Thymus (tissue), 11 donors: ENCODE data around the gene C16orf95. TPM values are rescaled to one million over a fixed set of nuclear protein-coding genes. Genes with fewer than 3 reads are reported as not detected.

Experiments
- DNase-seq, 9 donors: peaks; one replicate each; pipeline ENCODE4 v3.0.0-alpha.2; 2013; ENCODE audit warnings: low spot score in 9 of 9, low read depth in 6 of 9, missing footprints in 1 of 9
- H3K27ac ChIP-seq, 2 donors: one replicate each; pipeline ENCODE4 v1.5.1; 2013; ENCODE audit warnings: control low read depth in 1 of 2, low read depth in 1 of 2, low read length in 1 of 2, mild to moderate bottlenecking in 1 of 2, moderate library complexity in 1 of 2
- H3K27me3 ChIP-seq, 2 donors: one replicate each; pipeline ENCODE4 v1.5.1; 2013; ENCODE audit warnings: low read length in 1 of 2; ENCODE audit not compliant: control insufficient read depth in 2 of 2, insufficient read depth in 1 of 2
- H3K36me3 ChIP-seq, 2 donors: one replicate each; pipeline ENCODE4 v1.5.1; 2013; ENCODE audit warnings: low read length in 1 of 2, mild to moderate bottlenecking in 1 of 2, moderate library complexity in 1 of 2; ENCODE audit not compliant: control insufficient read depth in 2 of 2, insufficient read depth in 2 of 2
- H3K4me1 ChIP-seq, 2 donors: one replicate each; pipeline ENCODE4 v1.5.1; 2013; ENCODE audit warnings: low read length in 2 of 2; ENCODE audit not compliant: control insufficient read depth in 2 of 2, insufficient read depth in 2 of 2
- H3K4me3 ChIP-seq, 2 donors: one replicate each; pipeline ENCODE4 v1.5.1; 2013; ENCODE audit warnings: low read length in 2 of 2, control low read depth in 1 of 2, mild to moderate bottlenecking in 1 of 2
- H3K9me3 ChIP-seq, 2 donors: one replicate each; pipeline ENCODE4 v1.5.1; 2013; ENCODE audit warnings: low read length in 1 of 2, mild to moderate bottlenecking in 1 of 2; ENCODE audit not compliant: control insufficient read depth in 2 of 2, insufficient read depth in 1 of 2
- WGBS: extraction: QIAGEN DNeasy Blood & Tissue Kit; methylation state at CpG from one replicate; pipeline ENCODE4 v1.1.7; 2013; 5-methylcytosine and 5-hydroxymethylcytosine counted together
- polyA plus RNA-seq: library from polyadenylated mRNA; stranded (reverse); fragments of 200-250 nt; gene quantifications from one replicate; pipeline ENCODE4 v1.2.3, GENCODE V29; 2013
- total RNA-seq: library from RNA; stranded (reverse); fragments of 120-200 nt; gene quantifications from one replicate; pipeline ENCODE4 v1.2.4, GENCODE V29; 2013
- donor health status: healthy.

Gene C16orf95
- total and polyA plus RNA-seq, 2 donors, result 2.9 to 5.0 TPM

DNA sequence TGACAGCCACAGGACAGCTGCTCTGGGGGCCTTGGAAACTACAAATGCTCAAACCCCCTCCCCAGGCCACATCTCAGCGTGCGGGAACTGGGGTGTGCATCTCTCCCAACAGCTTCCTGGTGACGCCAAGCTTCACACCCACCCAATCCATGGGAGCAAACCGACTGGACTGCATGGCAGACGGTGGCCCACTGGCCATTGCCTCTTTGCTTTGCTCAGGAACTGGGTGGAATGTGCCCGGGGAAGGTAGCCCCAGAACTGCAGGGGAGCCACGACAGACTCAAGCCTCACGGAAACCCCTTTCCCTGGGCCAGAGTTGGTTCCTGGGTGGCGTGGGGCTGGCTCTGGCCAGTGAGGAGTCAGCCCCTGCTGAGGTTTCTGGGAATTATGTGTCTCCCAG is 5.2 kb upstream of the C16orf95 start:
- Histone ChIP-seq H3K4me1 (peaks cover 8 to 15% of the 10 kb centered on the region in 2 donors), H3K27me3 (no peaks in the 10 kb centered on the region), H3K27ac (no peak overlapping the region), H3K4me3 (no peak overlapping the region), H3K9me3 (no peaks in the 10 kb centered on the region), H3K36me3 (peaks cover 4 to 7% of the 10 kb centered on the region in 2 donors)
- no peak for DNase-seq
- 98% methylated on average over 9 of the region's 9 CpGs for WGBS

DNA sequence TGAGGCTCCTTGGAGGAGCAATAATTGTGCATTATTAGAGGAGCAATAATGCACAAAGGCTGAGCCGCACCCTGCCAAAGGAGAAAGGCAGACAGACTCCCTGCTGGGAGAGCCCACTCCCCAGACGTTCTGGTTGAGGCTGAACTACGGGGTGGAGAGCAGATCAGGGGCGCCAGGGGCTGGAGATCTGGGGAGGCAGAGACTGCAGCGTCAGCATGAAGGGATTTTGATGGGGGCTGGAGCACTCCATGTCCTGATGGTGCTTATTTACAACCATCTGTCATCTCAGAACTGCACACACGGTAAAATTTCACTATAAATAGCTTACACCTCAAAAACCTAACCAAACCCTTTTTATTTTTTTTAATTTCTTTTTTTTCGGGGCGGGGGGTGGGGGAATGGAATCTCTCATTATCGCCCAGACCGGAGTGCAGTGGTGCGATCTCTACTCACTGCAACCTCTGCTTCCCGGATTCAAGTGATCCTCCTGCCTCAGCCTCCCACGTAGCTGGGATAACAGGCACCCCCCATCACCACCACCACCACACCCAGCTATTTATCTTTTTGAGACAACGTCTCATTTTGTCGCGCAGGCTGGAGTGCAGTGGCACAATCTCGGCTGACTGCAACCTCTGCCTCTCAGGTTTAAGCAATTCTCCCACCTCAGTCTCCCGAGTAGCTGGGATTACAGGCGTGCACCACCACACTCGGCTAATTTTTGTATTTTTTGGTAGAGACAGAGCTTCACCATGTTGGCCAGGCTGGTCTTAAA is 4.3 kb upstream of the C16orf95 start:
- H3K36me3 ChIP-seq, result peaks cover 0 to 6% of the 10 kb centered on the region in 2 donors
- H3K9me3 ChIP-seq, result no peaks in the 10 kb centered on the region
- no peak overlapping the region for H3K27ac ChIP-seq
- 92% methylated on average over 20 of the region's 20 CpGs for WGBS
- DNase-seq, result no peak
- H3K4me3 ChIP-seq, result no peak overlapping the region
- H3K27me3 ChIP-seq, result no peaks in the 10 kb centered on the region
- peaks cover 8 to 18% of the 10 kb centered on the region in 2 donors for H3K4me1 ChIP-seq

DNA sequence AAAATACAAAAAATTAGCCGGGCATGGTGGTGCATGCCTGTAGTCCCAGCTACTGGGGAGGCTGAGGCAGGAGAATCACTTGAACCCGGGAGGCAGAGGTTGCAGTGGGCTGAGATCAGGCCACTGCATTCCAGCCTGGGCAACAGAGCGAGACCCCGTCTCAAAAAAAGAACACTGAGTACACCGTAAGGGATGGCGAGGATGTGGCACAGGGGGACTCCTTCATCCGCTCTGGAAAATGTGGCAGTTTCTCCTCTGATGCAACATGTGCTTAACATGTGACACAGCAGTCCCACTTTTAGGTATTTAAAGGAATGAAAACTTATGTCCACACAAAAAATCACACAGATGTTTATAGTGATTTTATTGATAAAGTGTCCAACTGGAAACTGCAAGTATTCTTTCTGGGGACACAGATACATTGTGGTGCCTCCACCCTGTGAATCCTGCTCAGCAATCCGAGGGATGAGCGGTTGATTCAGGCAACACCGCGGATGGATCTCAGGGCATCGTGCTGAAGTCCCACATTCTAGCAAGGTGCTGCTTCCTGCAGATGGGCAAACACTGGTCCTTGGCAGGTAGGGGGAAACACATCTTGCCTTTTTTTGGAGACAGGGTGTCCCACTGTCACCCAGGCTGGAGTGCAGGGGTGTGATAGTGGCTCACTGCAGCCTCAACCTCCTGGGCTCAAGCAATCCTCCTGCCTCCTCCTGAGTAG is 3.5 kb upstream of the C16orf95 start:
- no peaks in the 10 kb centered on the region for H3K27me3 ChIP-seq
- no peak overlapping the region for H3K27ac ChIP-seq
- H3K4me3 ChIP-seq, result no peak overlapping the region
- DNase-seq, result no peak
- no peaks in the 10 kb centered on the region for H3K9me3 ChIP-seq
- WGBS, result 98% methylated on average over 12 of the region's 12 CpGs
- H3K4me1 ChIP-seq, result peaks cover 8 to 21% of the 10 kb centered on the region in 2 donors
- H3K36me3 ChIP-seq, result peaks cover 0 to 4% of the 10 kb centered on the region in 2 donors

DNA sequence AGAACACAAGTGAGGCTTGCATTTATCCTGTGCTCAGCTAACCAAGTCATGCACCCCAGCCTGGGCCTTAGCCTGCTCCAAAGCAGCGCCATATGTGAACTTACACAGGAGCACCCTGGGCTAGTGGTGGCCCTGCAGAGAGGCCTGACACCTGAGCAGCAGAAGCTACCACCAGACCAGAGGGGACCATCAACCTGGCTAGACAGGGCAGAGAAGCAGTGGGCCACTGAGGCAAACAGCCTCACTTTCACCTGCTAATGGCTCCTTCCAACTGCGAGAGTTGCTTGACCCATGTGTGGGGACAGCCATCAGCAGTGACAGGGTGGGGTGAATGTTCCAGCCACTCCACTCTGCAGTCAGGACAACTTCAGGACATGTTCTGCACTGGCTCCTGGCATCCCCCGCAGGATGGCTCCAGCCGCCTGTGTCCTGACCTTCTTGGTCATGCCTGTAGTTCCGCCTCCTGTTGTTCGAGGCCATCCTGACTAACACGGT is 2.9 kb upstream of the C16orf95 start:
- no peak for DNase-seq
- WGBS, result 97% methylated on average over 7 of the region's 7 CpGs
- Histone ChIP-seq H3K4me3 (no peak overlapping the region), H3K9me3 (no peaks in the 10 kb centered on the region), H3K27me3 (no peaks in the 10 kb centered on the region), H3K27ac (no peak overlapping the region), H3K4me1 (peaks cover 8 to 27% of the 10 kb centered on the region in 2 donors), H3K36me3 (peaks cover 0 to 4% of the 10 kb centered on the region in 2 donors)

DNA sequence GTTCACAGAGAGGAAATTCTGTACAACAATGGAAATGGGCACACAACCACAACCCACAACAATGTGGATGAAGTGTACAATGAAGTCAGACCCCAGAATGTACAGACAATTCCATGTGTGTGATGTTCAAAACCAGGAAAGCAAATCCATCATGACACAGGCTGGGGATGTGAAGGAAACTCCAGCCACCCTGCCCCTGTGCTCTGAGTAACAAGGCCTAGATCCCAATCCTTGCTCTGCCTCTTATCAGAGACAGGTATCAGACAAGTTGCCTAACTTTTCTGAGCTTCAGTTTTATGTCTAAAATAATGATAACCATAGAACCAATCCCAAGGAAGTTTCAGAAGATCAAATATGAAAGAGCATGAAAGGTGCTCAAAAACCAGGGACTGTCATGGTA is 1.8 kb upstream of the C16orf95 start:
- Histone ChIP-seq H3K9me3 (no peaks in the 10 kb centered on the region), H3K36me3 (peaks cover 0 to 4% of the 10 kb centered on the region in 2 donors), H3K4me3 (no peak overlapping the region), H3K27ac (no peak overlapping the region), H3K27me3 (no peaks in the 10 kb centered on the region), H3K4me1 (peaks cover 8 to 22% of the 10 kb centered on the region in 2 donors)
- DNase-seq, result no peak

DNA sequence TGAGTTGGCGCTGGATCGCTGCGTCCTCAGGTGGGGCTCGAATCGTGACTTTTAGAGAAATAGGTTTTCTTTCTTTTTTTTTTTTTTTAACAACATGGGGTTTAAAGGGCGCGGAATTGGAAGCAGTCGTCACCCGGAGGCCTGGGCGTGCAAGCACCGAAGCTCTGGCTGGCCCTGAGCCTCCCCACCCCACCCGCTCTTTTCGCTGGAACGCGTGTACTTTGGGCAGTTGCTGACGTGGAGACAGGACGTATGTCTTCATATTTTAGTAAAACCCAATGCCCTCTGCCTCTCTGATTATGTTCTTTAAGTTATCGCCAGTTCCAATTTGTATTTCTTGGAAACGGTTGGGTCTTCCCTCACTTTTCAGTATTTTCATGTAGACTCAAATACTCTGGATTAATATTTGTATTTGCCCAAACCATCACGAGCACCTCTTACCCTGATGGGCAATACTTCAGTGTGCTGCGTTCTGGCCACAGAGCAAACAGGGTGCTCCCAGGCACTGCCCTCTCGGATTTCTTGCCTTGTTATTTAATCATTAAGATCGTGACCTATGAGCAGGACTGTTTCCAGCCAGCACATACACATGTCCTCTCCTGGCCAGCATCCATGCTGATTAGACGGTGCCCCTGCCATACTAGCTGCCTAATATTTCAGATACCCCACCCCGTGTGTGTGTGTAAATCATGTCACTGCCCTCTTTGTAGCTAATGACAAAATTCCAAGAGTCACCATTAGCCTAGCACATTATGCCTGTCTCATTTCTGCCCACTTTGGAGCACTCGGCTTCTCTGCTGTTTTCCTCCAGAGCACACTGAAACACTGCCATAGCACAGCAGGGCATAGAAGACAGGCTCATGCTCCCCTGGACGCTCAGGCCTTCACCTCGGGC is 805 bp upstream of the C16orf95 start:
- Histone ChIP-seq H3K27ac (peak overlapping the region; percentile 91 to 93), H3K27me3 (no peaks in the 10 kb centered on the region)

DNA sequence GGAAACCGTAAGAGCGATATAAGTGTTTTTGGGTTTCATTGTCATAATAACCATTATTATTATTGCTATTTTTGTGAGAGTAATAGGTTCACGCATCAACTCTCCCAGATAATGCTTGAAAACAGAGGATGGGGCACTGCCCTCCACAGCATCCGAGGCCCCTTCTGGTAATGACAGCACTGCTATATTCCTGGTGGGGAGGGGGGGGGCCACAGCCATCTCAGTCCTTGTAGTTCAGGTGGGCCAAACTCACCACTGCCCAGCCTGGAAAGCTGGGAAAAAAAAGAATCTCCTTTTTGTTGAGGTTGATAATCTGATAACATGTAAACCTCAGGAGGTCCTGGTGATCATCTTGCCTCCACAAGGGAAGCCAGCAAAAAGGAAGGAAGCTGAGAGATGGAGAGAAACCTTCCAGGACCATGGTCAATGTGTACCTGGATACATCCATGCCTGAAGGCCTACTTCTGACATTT is 706 bp downstream of the C16orf95 start:
- peaks cover 8 to 22% of the 10 kb centered on the region in 2 donors for H3K4me1 ChIP-seq

More for the DNA sequence above, 805 bp upstream of the C16orf95 start:
- WGBS, result 17% methylated on average over 28 of the region's 28 CpGs
- Histone ChIP-seq H3K4me1 (peaks cover 8 to 22% of the 10 kb centered on the region in 2 donors), H3K9me3 (no peaks in the 10 kb centered on the region), H3K4me3 (peak overlapping the region; percentile 99 to 100), H3K36me3 (peaks cover 0 to 4% of the 10 kb centered on the region in 2 donors)
- no peak for DNase-seq

DNA sequence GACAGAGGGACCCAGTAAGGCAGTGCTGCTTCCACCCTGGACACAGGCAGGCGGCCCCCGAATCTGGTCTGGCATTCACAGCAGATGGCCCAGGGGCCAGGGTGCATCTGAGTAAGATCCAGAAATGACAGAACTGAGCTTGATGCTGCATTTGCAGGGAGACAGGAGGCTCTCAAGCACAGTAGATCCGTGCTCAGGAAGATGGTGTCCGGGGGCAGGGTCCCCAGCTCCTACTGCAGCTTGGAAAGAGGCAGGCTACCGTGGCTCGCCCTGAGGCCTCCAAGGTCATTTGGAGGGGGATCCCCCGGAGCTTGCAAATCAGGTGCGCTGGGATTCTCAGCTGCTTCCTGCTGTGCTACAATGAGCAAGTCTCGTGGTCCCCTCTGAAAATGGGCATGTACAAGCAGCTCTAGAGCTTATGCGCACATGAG is 2.2 kb downstream of the C16orf95 start:
- 93% methylated on average over 10 of the region's 10 CpGs for WGBS
- Histone ChIP-seq H3K27me3 (no peaks in the 10 kb centered on the region), H3K4me1 (peaks cover 8 to 22% of the 10 kb centered on the region in 2 donors), H3K9me3 (no peaks in the 10 kb centered on the region), H3K27ac (peak overlapping the region in 1 of 2 donors; percentile 69), H3K4me3 (no peak overlapping the region), H3K36me3 (peaks cover 0 to 4% of the 10 kb centered on the region in 2 donors)
- no peak for DNase-seq

More for the DNA sequence above, 706 bp downstream of the C16orf95 start:
- Histone ChIP-seq H3K36me3 (peaks cover 0 to 4% of the 10 kb centered on the region in 2 donors), H3K9me3 (no peaks in the 10 kb centered on the region), H3K4me3 (peak overlapping the region; percentile 99 to 100), H3K27me3 (no peaks in the 10 kb centered on the region), H3K27ac (peak overlapping the region; percentile 93)
- over 99% methylated on average over 4 of the region's 4 CpGs for WGBS
- DNase-seq, result no peak
